Epithelial cell of proximal tubule (primary cell): ENCODE measurements around the gene GJD4. TPM values are rescaled to one million over a fixed set of nuclear protein-coding genes. Genes with fewer than 3 reads are reported as not detected.

Source experiments
- DNase-seq: peaks from one replicate; pipeline ENCODE4 v3.0.0-alpha.2; 2011; ENCODE audit warnings: low read depth
- H3K4me3 ChIP-seq: 2 replicates; pipeline ENCODE4 v1.5.1; 2011; ENCODE audit warnings: low read depth, mild to moderate bottlenecking, low read length
- CTCF ChIP-seq: conservative IDR thresholded peaks from 2 replicates; pipeline ENCODE4 v1.5.1; 2012; ENCODE audit warnings: low read depth, mild to moderate bottlenecking, low read length
- total RNA-seq: library from RNA; depleted of rRNA; stranded (reverse); fragments of >200 nt; gene quantifications from 2 replicates; pipeline ENCODE4 v1.2.3, GENCODE V29; 2015

The GJD4 gene
- total RNA-seq, 1 donor from 2014 or later = not detected

- DNase-seq = no peak
- TF ChIP-seq CTCF = peak; percentile 62
- H3K4me3 ChIP-seq = no peak overlapping the region
Observed at GRCh38 chr10:35598379-35598778, 6.8 kb upstream of the GJD4 start.

DNA sequence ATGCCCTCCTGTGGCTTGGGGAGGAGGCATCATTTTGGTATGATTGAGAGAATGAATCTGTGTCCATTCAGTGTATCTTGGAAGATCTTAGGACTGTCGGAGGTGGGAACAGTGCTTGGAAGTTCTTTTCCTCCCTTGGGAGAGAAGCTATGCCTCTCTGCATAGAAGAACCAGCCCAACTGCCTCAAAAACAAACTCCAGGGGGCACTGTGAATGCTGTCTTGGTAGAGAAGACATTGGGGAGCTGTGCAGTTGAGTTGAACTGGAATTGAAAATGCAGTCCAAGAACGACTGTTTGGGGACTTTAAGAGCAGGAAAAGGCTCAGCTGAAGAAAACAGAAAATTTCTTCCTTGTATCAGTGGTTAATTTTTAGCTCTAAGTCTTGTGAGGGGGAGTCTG is 4.9 kb upstream of the GJD4 start:
- DNase-seq = no peak
- TF ChIP-seq CTCF = peak; percentile 52
- H3K4me3 ChIP-seq = no peak overlapping the region

GRCh38 chr10:35606430-35606829 is 1.3 kb downstream of the GJD4 start:
- H3K4me3 ChIP-seq = no peak overlapping the region
- TF ChIP-seq CTCF = no peak
- no peak for DNase-seq

- TF ChIP-seq CTCF = no peak
- DNase-seq = no peak
Observed at GRCh38 chr10:35607475-35608327, 2.6 kb downstream of the GJD4 start.

GRCh38 chr10:35608328-35608672 is 3.2 kb downstream of the GJD4 start:
- TF ChIP-seq CTCF = no peak
- peak overlapping the region; percentile 53 for H3K4me3 ChIP-seq

More at GRCh38 chr10:35607475-35608327, 2.6 kb downstream of the GJD4 start:
- H3K4me3 ChIP-seq = peak overlapping the region; percentile 53

GRCh38 chr10:35611750-35612149 is 6.6 kb downstream of the GJD4 start:
- DNase-seq = no peak
- no peak overlapping the region for H3K4me3 ChIP-seq
- no peak for TF ChIP-seq CTCF

More at GRCh38 chr10:35608328-35608672, 3.2 kb downstream of the GJD4 start:
- DNase-seq = no peak
